ENCODE results near the gene KCNQ2. TPM values are rescaled to one million over a fixed set of nuclear protein-coding genes. Genes with fewer than 3 reads are reported as not detected.
"Not testable (repeated sequence)": the region's sequence is repeated elsewhere in the genome, so short reads cannot be mapped to it uniquely, and the experiment has no call there.

KCNQ2 gene
- total RNA-seq, 4 donors from 2014 or later = not detected

GRCh38 chr20:63382551-63383300 is 89.7 kb downstream of the KCNQ2 start:
- DNase-seq (ENCODE audit: low spot score) = no peak
- TF ChIP-seq CTCF (IDR thresholded peaks at IDR 0.05) = no peak
- ATAC-seq (ENCODE audit: low FRiP score) = no peak

- DNase-seq (ENCODE audit: low spot score) (no peak), ATAC-seq (ENCODE audit: low FRiP score) (no peak)
- peak in 1 of 3 donors; percentile 58 for TF ChIP-seq CTCF (IDR thresholded peaks at IDR 0.05)
These were observed 90.5 kb downstream of the KCNQ2 start for GRCh38 chr20:63381781-63382431.

- no peak for ATAC-seq (ENCODE audit: low FRiP score)
- DNase-seq (ENCODE audit: low spot score) = no peak
- TF ChIP-seq CTCF (IDR thresholded peaks at IDR 0.05) = no peak
These were observed 92.0 kb downstream of the KCNQ2 start for GRCh38 chr20:63380346-63380870.

DNA sequence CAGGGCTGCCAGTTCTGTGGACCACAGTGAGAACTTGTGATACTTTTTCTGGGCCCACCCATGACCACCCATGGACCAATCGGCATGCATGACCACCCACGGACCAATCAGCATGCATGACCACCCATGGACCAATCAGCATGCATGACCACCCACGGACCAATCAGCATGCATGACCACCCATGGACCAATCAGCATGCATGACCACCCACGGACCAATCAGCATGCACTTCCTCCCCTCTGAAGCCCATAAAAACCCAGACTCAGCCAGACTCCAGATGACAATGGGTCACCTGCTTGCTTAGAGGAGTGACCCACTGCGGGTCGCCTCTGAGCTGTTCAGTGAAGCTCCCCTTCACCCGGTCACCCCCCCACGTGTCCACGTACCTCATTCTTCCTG is 92.6 kb downstream of the KCNQ2 start:
- DNase-seq (ENCODE audit: low spot score); ATAC-seq (ENCODE audit: low FRiP score): not testable (repeated sequence)

- no peak for ATAC-seq (ENCODE audit: low FRiP score)
- no peak for TF ChIP-seq CTCF (IDR thresholded peaks at IDR 0.05)
These were observed 93.2 kb downstream of the KCNQ2 start for GRCh38 chr20:63379296-63379695.

GRCh38 chr20:63378626-63379025 is 93.8 kb downstream of the KCNQ2 start:
- DNase-seq (ENCODE audit: low spot score) (no peak), ATAC-seq (ENCODE audit: low FRiP score) (no peak)
- TF ChIP-seq CTCF (IDR thresholded peaks at IDR 0.05) = no peak

More at GRCh38 chr20:63379296-63379695, 93.2 kb downstream of the KCNQ2 start:
- DNase-seq (ENCODE audit: low spot score) = no peak

DNA sequence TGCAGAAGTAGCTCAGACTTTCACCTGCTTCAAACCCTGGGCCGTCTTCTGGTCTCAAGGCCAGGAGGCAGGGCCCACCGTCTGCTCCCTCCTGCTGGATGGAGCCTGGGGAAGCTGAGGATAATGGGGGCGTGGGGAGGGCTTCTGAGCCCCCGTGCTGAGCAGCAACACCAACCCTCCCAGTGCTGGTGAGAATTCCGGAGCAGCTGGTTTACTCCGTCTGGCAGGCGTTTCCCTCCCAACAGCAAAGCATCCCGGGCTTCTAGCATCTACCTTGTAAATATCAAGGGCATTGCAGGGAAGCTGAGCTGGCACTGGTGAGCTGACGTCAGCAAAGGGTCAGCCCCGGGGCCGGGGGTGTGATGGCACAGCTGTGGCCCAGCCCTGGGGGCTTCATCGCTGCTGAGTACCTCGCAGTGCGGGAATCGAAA is 94.5 kb downstream of the KCNQ2 start:
- DNase-seq (ENCODE audit: low spot score) (no peak), ATAC-seq (ENCODE audit: low FRiP score) (no peak)
- TF ChIP-seq CTCF (IDR thresholded peaks at IDR 0.05) = no peak
